ENCODE results near the gene ASB15. TPM values are rescaled to one million over a fixed set of nuclear protein-coding genes. Genes with fewer than 3 reads are reported as not detected.

Gene ASB15
- total and polyA plus RNA-seq, 2 of the 13 experiments (the other 11 are each of a cell fraction or from before 2014, with no cell fraction given), result not detected

GRCh38 chr7:123557398-123558288 lies 44.0 kb upstream of the ASB15 start, which contains the start of gene NDUFA5 (continued):
- TF ChIP-seq ZNF839 (CRISPR knock-in tag; IDR thresholded peaks at IDR 0.05; ENCODE audit: borderline replicate concordance), result peak; percentile 48; the same call in 1 of the 2 replicates
- peak; percentile 64; the same call in 1 of the 2 replicates for TF ChIP-seq ZBTB26 (CRISPR knock-in tag; IDR thresholded peaks at IDR 0.05; ENCODE audit: borderline replicate concordance)
- TF ChIP-seq ZNF512 (CRISPR knock-in tag; IDR thresholded peaks at IDR 0.05), result no peak; the same call in 1 of the 2 replicates
- peak; percentile 87 for TF ChIP-seq CREB1 (IDR thresholded peaks at IDR 0.05)
- TF ChIP-seq CREB1 (CRISPR knock-in tag; IDR thresholded peaks at IDR 0.05), result peak; percentile 94
- 0 out of 2 replicates have a peak, but pooled peaks have one; percentile 26 for TF ChIP-seq ZNF740 (CRISPR knock-in tag; IDR thresholded peaks at IDR 0.05)
- no peak for TF ChIP-seq ZNF513 (CRISPR knock-in tag; conservative IDR thresholded peaks at IDR 0.05)
- peak; percentile 37; the same call in 1 of the 2 replicates for TF ChIP-seq SMAD3 (CRISPR knock-in tag; IDR thresholded peaks at IDR 0.05)
- no peak for TF ChIP-seq ZNF510 (CRISPR knock-in tag; IDR thresholded peaks at IDR 0.05; ENCODE audit: low read depth)
- no peak for TF ChIP-seq ZFP36L2 (CRISPR knock-in tag; IDR thresholded peaks at IDR 0.05)
- TF ChIP-seq PBX2 (CRISPR knock-in tag; IDR thresholded peaks at IDR 0.05), result no peak
- no peak for TF ChIP-seq DNMT3B (CRISPR knock-in tag; conservative IDR thresholded peaks at IDR 0.05)
- TF ChIP-seq ELF1 (CRISPR knock-in tag; IDR thresholded peaks at IDR 0.05), result peak; percentile 33; the same call in 1 of the 2 replicates
- peak; percentile 69; the same call in 1 of the 2 replicates for TF ChIP-seq SALL1 (CRISPR knock-in tag; IDR thresholded peaks at IDR 0.05)
- no peak for TF ChIP-seq MEF2D (CRISPR knock-in tag; IDR thresholded peaks at IDR 0.05)
- TF ChIP-seq XRCC5 (optimal IDR thresholded peaks at IDR 0.05; ENCODE audit: low read length), result peak; percentile 97
- TF ChIP-seq NAIF1 (CRISPR knock-in tag; IDR thresholded peaks at IDR 0.05; ENCODE audit: borderline replicate concordance), result no peak
- TF ChIP-seq ZNF136 (CRISPR knock-in tag; IDR thresholded peaks at IDR 0.05; ENCODE audit: low read depth), result no peak
- no peak for TF ChIP-seq ARNTL (CRISPR knock-in tag; IDR thresholded peaks at IDR 0.05)
- TF ChIP-seq ZNF850 (CRISPR knock-in tag; conservative IDR thresholded peaks at IDR 0.05), result no peak
- TF ChIP-seq ZNF3 (CRISPR knock-in tag; IDR thresholded peaks at IDR 0.05), result no peak
- peak; percentile 52; the same call in 1 of the 2 replicates for TF ChIP-seq BRCA1 (CRISPR knock-in tag; IDR thresholded peaks at IDR 0.05)
- TF ChIP-seq ZNF337 (CRISPR knock-in tag; IDR thresholded peaks at IDR 0.05; ENCODE audit: borderline replicate concordance, low read depth), result no peak
- TF ChIP-seq CENPX (CRISPR knock-in tag; IDR thresholded peaks at IDR 0.05), result no peak
- no peak for TF ChIP-seq ATAD3A (CRISPR knock-in tag; IDR thresholded peaks at IDR 0.05)
